HepG2 (cell line): ENCODE results near the gene PLVAP. TPM values are rescaled to one million over a fixed set of nuclear protein-coding genes. Genes with fewer than 3 reads are reported as not detected.

Experiments used
- ATAC-seq: fragments of 200-7000 bp; cut with Tn5 transposase; 3 replicates; pipeline ENCODE4 v1.9.1; 2020; ENCODE audit warnings: mild to moderate bottlenecking, moderate library complexity
- BruUV-seq: library from RNA; stranded (reverse); fragments of 400-500 nt; replicated peaks from 2 replicates; lab custom pipeline; 2021; lab: Mats Ljungman, UMichigan
- CTCF ChIA-PET: fragments of 300-600 bp; formaldehyde crosslinking; extraction: SDS; loops from one replicate; lab custom pipeline; 2021; ENCODE audit warnings: low total read pairs, inconsistent platforms, low intra/inter-chr PET ratio; lab: Yijun Ruan, JAX
- POLR2A ChIA-PET: fragments of 350-600 bp; sonication (Branson Sonifier 250); formaldehyde crosslinking; loops from one replicate; lab custom pipeline; 2020; ENCODE audit warnings: antibody characterized with exemption, inconsistent platforms; lab: Yijun Ruan, JAX
- DNase-seq: peaks from one replicate; pipeline ENCODE4 v3.0.0-alpha.2; 2015; ENCODE audit warnings: low spot score
- FAIRE-seq: peaks from 3 replicates; lab custom pipeline; 2011; peaks lifted over from hg19 to GRCh38; lab: Jason Lieb, UNC
- H2AFZ ChIP-seq: one replicate; pipeline ENCODE4 v1.6.1; 2011; ENCODE audit warnings: low read length, inconsistent platforms
- H3K27ac ChIP-seq: fragments of 300-600 bp; 3 replicates; pipeline ENCODE4 v1.8.0; 2011; ENCODE audit warnings: mixed run types, mild to moderate bottlenecking, mixed read lengths, low read length, inconsistent platforms; ENCODE audit not compliant: insufficient read depth; ENCODE audit errors: extremely low read length
- H3K27me3 ChIP-seq, 2 experiments: fragments of 200-600 bp in 1 of 2; 2 replicates in 1 of 2; 3 replicates in 1 of 2; pipeline versions ENCODE4 v1.6.0 to v1.8.0; 2011; ENCODE audit warnings: low read length in 2 of 2, mild to moderate bottlenecking in 2 of 2, moderate library complexity in 2 of 2, inconsistent platforms in 1 of 2; ENCODE audit not compliant: insufficient read depth in 2 of 2, control insufficient read depth in 1 of 2
- H3K36me3 ChIP-seq, 2 experiments: fragments of 200-600 bp in 1 of 2; replicated peaks in 1 of 2; 2 replicates in 1 of 2; 3 replicates in 1 of 2; pipeline versions ENCODE4 v1.5.1 to v1.8.0; 2011; ENCODE audit warnings: low read length in 2 of 2, inconsistent platforms in 1 of 2; ENCODE audit not compliant: insufficient read depth in 2 of 2, control insufficient read depth in 1 of 2
- H3K4me1 ChIP-seq: 2 replicates; pipeline ENCODE4 v1.5.1; 2012; ENCODE audit warnings: low read length, inconsistent platforms; ENCODE audit not compliant: insufficient read depth
- H3K4me2 ChIP-seq: 2 replicates; pipeline ENCODE4 v1.6.0; 2011; ENCODE audit warnings: low read depth, low read length, inconsistent platforms
- H3K4me3 ChIP-seq, 3 experiments: fragments of 200-600 bp in 1 of 3; sonication (generic), shearing (Covaris generic) in 1 of 3; replicated peaks in 1 of 3; 2 replicates each; pipeline ENCODE4 v1.5.1; 2011 to 2016; ENCODE audit warnings: low read length in 3 of 3, inconsistent platforms in 2 of 3, low read depth in 2 of 3, mild to moderate bottlenecking in 2 of 3, control low read depth in 1 of 3, mixed read lengths in 1 of 3; ENCODE audit not compliant: insufficient read depth in 1 of 3
- H3K79me2 ChIP-seq: one replicate; pipeline ENCODE4 v1.6.1; 2011; ENCODE audit warnings: low read length, inconsistent platforms; ENCODE audit not compliant: insufficient read depth
- H3K9ac ChIP-seq: 2 replicates; pipeline ENCODE4 v1.6.0; 2011; ENCODE audit warnings: mild to moderate bottlenecking, low read depth, low read length, inconsistent platforms; ENCODE audit not compliant: insufficient read depth
- H3K9me3 ChIP-seq: 2 replicates; pipeline ENCODE4 v1.5.1; 2012; ENCODE audit warnings: mild to moderate bottlenecking, low read length
- H4K20me1 ChIP-seq: 2 replicates; pipeline ENCODE4 v1.6.0; 2011; ENCODE audit warnings: inconsistent platforms, mild to moderate bottlenecking, low read length, moderate library complexity; ENCODE audit not compliant: insufficient read depth
- BRCA1 ChIP-seq: sonication (generic); formaldehyde crosslinking; IDR thresholded peaks from 2 replicates; pipeline ENCODE4 v1.4.0; 2020; ENCODE audit warnings: missing genetic modification reagents
- JUND ChIP-seq: sonication (generic); formaldehyde crosslinking; IDR thresholded peaks from 2 replicates; pipeline ENCODE4 v1.8.0; 2022; ENCODE audit warnings: mild to moderate bottlenecking, missing genetic modification reagents
- MED13 ChIP-seq: sonication (generic); formaldehyde crosslinking; IDR thresholded peaks from 2 replicates; pipeline ENCODE4 v1.5.0; 2020; ENCODE audit warnings: missing genetic modification reagents
- NCOR1 ChIP-seq: fragments of 200-600 bp; sonication (generic); IDR thresholded peaks from 2 replicates; pipeline ENCODE4 v1.7.0; 2017; ENCODE audit warnings: antibody characterized with exemption, low read length, borderline replicate concordance
- POLR2AphosphoS2 ChIP-seq: IDR thresholded peaks from 2 replicates; pipeline ENCODE4 v1.6.1; 2011; ENCODE audit warnings: low read depth, low read length, improper control_type of control experiment
- RCOR2 ChIP-seq: IDR thresholded peaks from 2 replicates; pipeline ENCODE4 v1.6.1; 2016; ENCODE audit warnings: missing biosample characterization, missing genetic modification reagents
- RFXAP ChIP-seq: sonication (generic); formaldehyde crosslinking; IDR thresholded peaks from 2 replicates; pipeline ENCODE4 v1.4.0; 2020; ENCODE audit warnings: missing genetic modification reagents, borderline replicate concordance
- SNRNP70 ChIP-seq: fragments of 200-400 bp; formaldehyde crosslinking; IDR thresholded peaks from 2 replicates; pipeline ENCODE4 v1.6.1; 2017; ENCODE audit warnings: mild to moderate bottlenecking, low read depth, low read length, moderate library complexity
- SYNCRIP ChIP-seq: fragments of 200-400 bp; formaldehyde crosslinking; IDR thresholded peaks from 2 replicates; pipeline ENCODE4 v1.6.1; 2018; ENCODE audit warnings: mild to moderate bottlenecking, low read depth, low read length; ENCODE audit not compliant: insufficient read depth
- UBTF ChIP-seq: sonication (generic); formaldehyde crosslinking; IDR thresholded peaks from 2 replicates; pipeline ENCODE4 v1.4.0; 2020; ENCODE audit warnings: mild to moderate bottlenecking, missing genetic modification reagents
- ZNF124 ChIP-seq: sonication (generic); formaldehyde crosslinking; IDR thresholded peaks from 2 replicates; pipeline ENCODE4 v1.4.0; 2020; ENCODE audit warnings: missing genetic modification reagents
- ZNF160 ChIP-seq: sonication (generic); formaldehyde crosslinking; IDR thresholded peaks from 2 replicates; pipeline ENCODE4 v1.8.0; 2022; ENCODE audit warnings: mild to moderate bottlenecking, inconsistent platforms, missing genetic modification reagents
- ZNF44 ChIP-seq: sonication (generic); formaldehyde crosslinking; IDR thresholded peaks from 2 replicates; pipeline ENCODE4 v1.5.1; 2020; ENCODE audit warnings: mild to moderate bottlenecking, missing genetic modification reagents
- ZNF605 ChIP-seq: sonication (generic); formaldehyde crosslinking; IDR thresholded peaks from 2 replicates; pipeline ENCODE4 v1.8.0; 2022; ENCODE audit warnings: mild to moderate bottlenecking, missing genetic modification reagents
- ZNF703 ChIP-seq: sonication (generic); formaldehyde crosslinking; IDR thresholded peaks from 2 replicates; pipeline ENCODE4 v1.5.1; 2020; ENCODE audit warnings: missing genetic modification reagents, mild to moderate bottlenecking, moderate library complexity, borderline replicate concordance
- WGBS: methylation state at CpG from one replicate; pipeline ENCODE4 v1.1.6; 2017; ENCODE audit warnings: low lambda C conversion rate; 5-methylcytosine and 5-hydroxymethylcytosine counted together
- in situ Hi-C: cut with HindIII; loops from 2 replicates; pipeline ENCODE4 v1.10.0; 2017; ENCODE audit warnings: low pct_unique_long_range_greater_than_20kb; ENCODE audit not compliant: extremely low pct_ligation_motif_present
- intact Hi-C: fragments of 100-400 bp; cut with micrococcal nuclease; formaldehyde crosslinking; loops from one replicate; pipeline ENCODE4 v1.10.0; 2022; ENCODE audit not compliant: unreplicated experiment
- polyA plus RNA-seq, 8 experiments: library from polyadenylated mRNA; depleted of rRNA in 3 of 8; stranded (reverse) in 7 of 8; unstranded in 1 of 8; fragments of >200 nt; fragmentation: Illumina TruSeq in 4 of 8; extraction: Trizol in 4 of 8; gene quantifications; 2 replicates each; pipeline versions ENCODE4 v1.2.1 to v1.2.3, GENCODE V29; 2011 to 2016; ENCODE audit warnings: low read depth in 4 of 8, missing spikeins in 1 of 8, mixed read lengths in 1 of 8; ENCODE audit not compliant: insufficient read depth in 1 of 8
- total RNA-seq, 5 experiments: library from RNA; depleted of rRNA; stranded (reverse); fragments of >200 nt; fragmentation: Illumina TruSeq; extraction: Trizol; gene quantifications; 2 replicates each; pipeline ENCODE4 v1.2.3, GENCODE V29; 2016; ENCODE audit warnings: low read depth in 1 of 5
- TF ChIP-seq, protein P1 (sequence below): sonication (generic); formaldehyde crosslinking; IDR thresholded peaks from 2 replicates; pipeline ENCODE4 v1.5.0; 2020; ENCODE audit warnings: missing genetic modification reagents

The PLVAP gene
- total and polyA plus RNA-seq, 2 of the 13 experiments (the other 11 are each of a cell fraction or from before 2014, with no cell fraction given), result 0.26 TPM; not detected in 1

DNA sequence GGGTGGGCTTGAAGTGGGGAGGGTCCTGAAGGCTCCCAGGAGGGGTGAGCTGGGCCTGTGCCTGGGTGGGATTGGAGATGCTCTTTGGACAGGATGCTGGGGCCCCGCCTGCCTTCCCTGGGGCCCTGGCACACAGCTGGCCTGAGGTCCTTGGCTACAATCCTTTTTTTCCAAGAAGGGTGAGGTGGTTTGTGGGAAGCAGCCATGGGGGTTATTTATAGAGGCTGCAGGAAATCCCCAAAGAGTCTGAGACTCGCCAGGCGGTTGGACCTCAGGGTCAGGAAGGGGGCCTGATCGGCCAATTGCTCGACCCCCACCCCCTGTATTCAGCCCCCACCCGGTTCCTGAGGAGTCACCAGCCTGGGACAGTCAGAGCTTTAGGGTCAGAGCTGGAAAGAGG lies 29.8 kb downstream of the PLVAP start:
- H2AFZ ChIP-seq, result no peak overlapping the region
- intact Hi-C loops, result loop anchor here (10.0 kb wide), 1 partner anchor 117 kb away; the partner anchor contains the start of gene NXNL1
- 23% methylated on average over 5 of the region's 6 CpGs for WGBS
- DNase-seq, result no peak
- peaks cover 20% of the 10 kb centered on the region; the same call in 1 of the 2 replicates for H3K4me1 ChIP-seq
- in situ Hi-C loops, result loop anchor here (5.0 kb wide), 1 partner anchor 40 kb away; no protein-coding TSS in a partner anchor
- no peak overlapping the region for H3K4me3 ChIP-seq
- no TSS peak for BruUV-seq
- no peaks in the 10 kb centered on the region for H3K79me2 ChIP-seq
- no peak for ATAC-seq
- H3K9me3 ChIP-seq, result no peaks in the 10 kb centered on the region
- peaks cover 1 to 20% of the 10 kb centered on the region in 2 experiments; a peak in 3 of 5 replicates for H3K27me3 ChIP-seq
- H3K4me2 ChIP-seq, result no peak overlapping the region
- H3K27ac ChIP-seq, result no peak overlapping the region
- TF ChIP-seq ZNF605 (CRISPR knock-in tag) (no peak), SNRNP70 (no peak), BRCA1 (CRISPR knock-in tag) (no peak), RCOR2 (CRISPR knock-in tag) (no peak), UBTF (CRISPR knock-in tag) (no peak), ZNF44 (no peak), NCOR1 (no peak), ZNF124 (CRISPR knock-in tag) (no peak), POLR2AphosphoS2 (no peak), RFXAP (CRISPR knock-in tag) (no peak), ZNF703 (CRISPR knock-in tag) (no peak), SYNCRIP (no peak), MED13 (CRISPR knock-in tag) (no peak), JUND (no peak), ZNF160 (CRISPR knock-in tag) (no peak)
- TF ChIP-seq, protein P1, sequence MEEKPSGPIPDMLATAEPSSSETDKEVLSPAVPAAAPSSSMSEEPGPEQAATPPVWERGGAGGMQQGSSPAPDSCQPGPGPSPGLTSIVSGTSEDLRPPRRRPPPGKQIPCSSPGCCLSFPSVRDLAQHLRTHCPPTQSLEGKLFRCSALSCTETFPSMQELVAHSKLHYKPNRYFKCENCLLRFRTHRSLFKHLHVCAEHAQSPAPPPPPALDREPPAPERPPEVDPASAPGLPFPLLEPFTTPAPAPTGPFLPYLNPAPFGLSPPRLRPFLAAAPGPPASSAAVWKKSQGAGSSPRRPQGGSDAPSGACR (CRISPR knock-in tag), result no peak
- no peak overlapping the region for H3K9ac ChIP-seq
- FAIRE-seq, result no peak
- ChIA-PET POLR2A (interaction anchor here (1.6 kb wide), 1 partner anchor 10 kb away, joined by 5 read pairs; the partner anchor contains the start of gene GTPBP3), CTCF (interaction anchor here (4.2 kb wide), 1 partner anchor 39 kb away, joined by 49 read pairs; no protein-coding TSS in a partner anchor)
- H4K20me1 ChIP-seq, result no peaks in the 10 kb centered on the region
- no peaks in the 10 kb centered on the region for H3K36me3 ChIP-seq
